NB4 (cell line): Measurements from ENCODE around the gene SP100.

Source experiments
- DNase-seq: peaks from one replicate; pipeline ENCODE4 v3.0.0; 2010; ENCODE audit warnings: low read depth
- H3K4me3 ChIP-seq: one replicate; pipeline ENCODE4 v1.5.1; 2011; ENCODE audit warnings: mild to moderate bottlenecking, low read depth, low read length, moderate library complexity
- MYC ChIP-seq: IDR thresholded peaks from 2 replicates; pipeline ENCODE4 v1.6.1; 2011; ENCODE audit warnings: low read depth, low read length
- POLR2A ChIP-seq: IDR thresholded peaks from 2 replicates; pipeline ENCODE4 v1.6.1; 2011; ENCODE audit warnings: mild to moderate bottlenecking; ENCODE audit not compliant: insufficient read length; ENCODE audit errors: extremely low read depth
- TF ChIP-seq, protein P1 (sequence below): IDR thresholded peaks from one replicate; pipeline ENCODE4 v1.5.1; 2012; ENCODE audit warnings: low read depth, low read length
- TF ChIP-seq, protein P2 (sequence below): IDR thresholded peaks from 2 replicates; pipeline ENCODE4 v1.6.1; 2011; ENCODE audit warnings: low read depth, low read length

SP100 gene

DNA sequence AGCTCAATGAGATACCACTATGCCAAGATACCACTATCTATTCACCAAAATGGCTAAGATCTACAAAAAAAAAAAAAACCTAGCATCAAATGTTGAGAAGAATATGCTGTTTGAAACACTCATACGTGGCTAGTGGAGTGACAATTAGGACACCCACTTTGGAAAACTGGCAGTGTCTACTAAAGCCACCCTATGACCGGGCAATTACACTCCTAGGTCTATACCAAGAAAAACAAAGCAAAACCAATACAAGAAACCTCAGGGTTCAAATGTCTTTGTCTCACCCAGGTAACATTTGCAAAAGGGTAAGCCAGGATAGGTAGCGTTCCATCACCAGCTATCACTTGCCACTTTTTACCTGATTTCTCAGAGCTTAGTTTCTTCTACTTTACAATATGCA lies 173.0 kb downstream of the SP100 start:
- no peak overlapping the region for H3K4me3 ChIP-seq
- TF ChIP-seq, protein P1, sequence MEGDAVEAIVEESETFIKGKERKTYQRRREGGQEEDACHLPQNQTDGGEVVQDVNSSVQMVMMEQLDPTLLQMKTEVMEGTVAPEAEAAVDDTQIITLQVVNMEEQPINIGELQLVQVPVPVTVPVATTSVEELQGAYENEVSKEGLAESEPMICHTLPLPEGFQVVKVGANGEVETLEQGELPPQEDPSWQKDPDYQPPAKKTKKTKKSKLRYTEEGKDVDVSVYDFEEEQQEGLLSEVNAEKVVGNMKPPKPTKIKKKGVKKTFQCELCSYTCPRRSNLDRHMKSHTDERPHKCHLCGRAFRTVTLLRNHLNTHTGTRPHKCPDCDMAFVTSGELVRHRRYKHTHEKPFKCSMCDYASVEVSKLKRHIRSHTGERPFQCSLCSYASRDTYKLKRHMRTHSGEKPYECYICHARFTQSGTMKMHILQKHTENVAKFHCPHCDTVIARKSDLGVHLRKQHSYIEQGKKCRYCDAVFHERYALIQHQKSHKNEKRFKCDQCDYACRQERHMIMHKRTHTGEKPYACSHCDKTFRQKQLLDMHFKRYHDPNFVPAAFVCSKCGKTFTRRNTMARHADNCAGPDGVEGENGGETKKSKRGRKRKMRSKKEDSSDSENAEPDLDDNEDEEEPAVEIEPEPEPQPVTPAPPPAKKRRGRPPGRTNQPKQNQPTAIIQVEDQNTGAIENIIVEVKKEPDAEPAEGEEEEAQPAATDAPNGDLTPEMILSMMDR, result no peak
- TF ChIP-seq, protein P2, sequence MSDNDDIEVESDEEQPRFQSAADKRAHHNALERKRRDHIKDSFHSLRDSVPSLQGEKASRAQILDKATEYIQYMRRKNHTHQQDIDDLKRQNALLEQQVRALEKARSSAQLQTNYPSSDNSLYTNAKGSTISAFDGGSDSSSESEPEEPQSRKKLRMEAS, result no peak
- TF ChIP-seq MYC (no peak), POLR2A (no peak)
- no peak for DNase-seq

DNA sequence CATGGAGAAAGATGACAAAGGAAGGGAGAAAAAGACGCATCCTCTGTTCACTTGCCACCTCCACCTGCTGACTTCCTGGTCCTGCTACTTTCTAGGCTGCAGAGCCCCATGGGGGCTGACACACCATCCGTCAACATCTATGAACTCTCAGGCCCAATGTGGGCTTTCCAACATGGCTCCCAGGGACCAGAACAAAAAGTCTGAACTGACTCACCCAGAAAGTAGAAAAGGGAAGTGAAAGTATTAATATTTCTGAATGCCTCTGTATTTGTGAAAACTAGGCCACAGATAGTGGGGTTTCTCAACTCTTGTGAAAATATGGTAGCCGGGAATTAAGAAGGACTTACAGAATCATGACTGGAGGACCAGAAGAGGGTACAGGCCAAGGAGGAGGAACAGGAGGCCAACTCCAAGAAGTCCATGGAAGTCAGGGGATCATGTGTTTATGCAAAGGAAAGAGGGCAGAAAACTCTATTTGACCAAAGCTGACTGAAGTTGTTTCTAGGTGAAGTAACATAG lies 173.6 kb downstream of the SP100 start:
- TF ChIP-seq, protein P1, result no peak
- TF ChIP-seq, protein P2, result no peak
- TF ChIP-seq POLR2A, result no peak
- TF ChIP-seq MYC, result no peak
- peak; percentile 60 for DNase-seq

DNA sequence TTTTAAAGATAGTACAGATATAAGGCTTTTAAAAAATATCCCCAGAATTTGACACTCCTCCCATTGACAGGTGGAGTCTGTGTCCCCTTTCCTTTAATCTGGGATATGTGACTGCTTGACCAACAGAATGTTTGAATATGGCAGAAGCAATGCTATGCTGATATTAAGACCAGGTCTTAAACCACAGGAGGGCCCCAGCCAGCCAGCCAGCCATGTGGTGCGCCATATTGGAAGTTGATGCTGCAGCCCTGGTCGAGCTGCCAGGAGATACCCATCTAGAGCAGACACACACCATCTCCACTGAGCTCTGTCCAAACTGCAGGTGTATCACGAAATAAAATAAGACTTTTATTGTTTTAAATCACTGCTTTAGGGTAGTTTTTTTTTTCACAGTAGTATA lies 174.3 kb downstream of the SP100 start:
- DNase-seq, result no peak
- no peak overlapping the region for H3K4me3 ChIP-seq
- TF ChIP-seq POLR2A (no peak), MYC (no peak)
- TF ChIP-seq, protein P1, result no peak
- TF ChIP-seq, protein P2, result no peak

More for the DNA sequence above, 173.6 kb downstream of the SP100 start:
- no peak overlapping the region for H3K4me3 ChIP-seq

DNA sequence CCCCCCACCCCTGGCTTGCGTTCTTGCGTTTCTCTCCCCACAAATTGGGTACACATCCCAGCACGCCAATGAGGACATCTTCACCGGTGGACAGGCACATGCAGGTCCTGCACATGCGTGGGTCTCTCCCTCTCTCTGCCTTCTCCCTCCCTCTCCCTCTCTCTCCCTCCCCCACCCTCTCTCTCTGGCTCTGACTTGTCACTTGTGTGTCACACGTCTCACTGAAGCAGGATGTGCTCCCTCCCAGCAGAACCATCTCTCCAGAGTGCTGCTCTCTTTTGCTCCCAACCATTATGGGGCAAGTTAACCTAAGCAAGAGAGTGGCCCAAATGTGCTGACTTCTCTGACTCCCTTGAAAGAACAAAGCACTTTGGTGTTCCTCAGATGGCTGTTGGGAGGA lies 175.8 kb downstream of the SP100 start:
- TF ChIP-seq, protein P2, result no peak
- TF ChIP-seq POLR2A, result no peak
- TF ChIP-seq MYC, result no peak
- TF ChIP-seq, protein P1, result no peak
- no peak for DNase-seq
- H3K4me3 ChIP-seq, result no peak overlapping the region

DNA sequence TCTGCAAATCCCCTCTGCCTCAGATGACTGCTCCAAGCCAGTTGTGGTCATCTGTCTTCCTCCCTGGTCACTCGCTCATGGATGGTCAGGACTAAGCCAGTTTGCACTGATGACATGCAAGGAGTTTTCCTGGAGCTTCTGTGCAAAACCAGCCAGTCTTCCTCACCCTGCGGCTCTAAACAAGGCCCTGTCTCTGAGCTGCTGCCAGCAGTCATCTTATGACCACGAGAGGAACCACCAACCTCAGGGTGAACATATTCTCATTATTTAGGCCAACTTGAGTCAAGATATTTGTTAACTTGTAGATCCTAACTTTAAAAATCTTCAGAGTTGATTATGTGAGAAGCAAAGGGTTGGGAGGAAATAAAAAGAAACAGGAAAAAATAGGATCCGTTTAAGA lies 176.8 kb downstream of the SP100 start:
- H3K4me3 ChIP-seq, result no peak overlapping the region
- TF ChIP-seq POLR2A, result no peak
- TF ChIP-seq, protein P2, result no peak
- TF ChIP-seq, protein P1, result no peak
- no peak for TF ChIP-seq MYC
- no peak for DNase-seq
